ENCODE measurements around the gene SNX1.
"Not testable (repeated sequence)": the region's sequence is repeated elsewhere in the genome, so short reads cannot be mapped to it uniquely, and the experiment has no call there.

The SNX1 gene

GRCh38 chr15:64096668-64097384, 1.0 kb downstream of the SNX1 start:
- Mint-ChIP-seq H3K36me3 (ENCODE audit: low read depth) (peaks cover 63% of the 10 kb centered on the region), H3K4me1 (ENCODE audit: low read depth) (peaks cover 73% of the 10 kb centered on the region), H3K27ac (peak overlapping the region; percentile 100), H3K27me3 (no peaks in the 10 kb centered on the region), H3K9me3 (no peaks in the 10 kb centered on the region), H3K4me3 (peak overlapping the region; percentile 100)
- DNase-seq, result no peak

- H3K4me1 Mint-ChIP-seq (ENCODE audit: low read depth), result peaks cover 72% of the 10 kb centered on the region
These were observed 3.6 kb downstream of the SNX1 start for GRCh38 chr15:64099379-64099778.

GRCh38 chr15:64100958-64101357, 5.2 kb downstream of the SNX1 start:
- H3K9me3 Mint-ChIP-seq, result no peaks in the 10 kb centered on the region
- peaks cover 46% of the 10 kb centered on the region for H3K36me3 Mint-ChIP-seq (ENCODE audit: low read depth)
- peaks cover 65% of the 10 kb centered on the region for H3K4me1 Mint-ChIP-seq (ENCODE audit: low read depth)
- no peak overlapping the region for H3K4me3 Mint-ChIP-seq
- H3K27ac Mint-ChIP-seq, result no peak overlapping the region
- no peak for DNase-seq
- no peaks in the 10 kb centered on the region for H3K27me3 Mint-ChIP-seq

More at GRCh38 chr15:64099379-64099778, 3.6 kb downstream of the SNX1 start:
- Mint-ChIP-seq H3K9me3 (no peaks in the 10 kb centered on the region), H3K27ac (peak overlapping the region; percentile 57), H3K36me3 (ENCODE audit: low read depth) (peaks cover 48% of the 10 kb centered on the region), H3K4me3 (no peak overlapping the region), H3K27me3 (no peaks in the 10 kb centered on the region)
- no peak for DNase-seq

- no peak overlapping the region for H3K4me3 Mint-ChIP-seq
- H3K4me1 Mint-ChIP-seq (ENCODE audit: low read depth), result peaks cover 69% of the 10 kb centered on the region
- H3K36me3 Mint-ChIP-seq (ENCODE audit: low read depth), result peaks cover 33% of the 10 kb centered on the region
- DNase-seq, result no peak
- peak overlapping the region; percentile 5 for H3K27ac Mint-ChIP-seq
- no peaks in the 10 kb centered on the region for H3K9me3 Mint-ChIP-seq
- no peaks in the 10 kb centered on the region for H3K27me3 Mint-ChIP-seq
These were observed 6.7 kb downstream of the SNX1 start for GRCh38 chr15:64102497-64102896.

DNA sequence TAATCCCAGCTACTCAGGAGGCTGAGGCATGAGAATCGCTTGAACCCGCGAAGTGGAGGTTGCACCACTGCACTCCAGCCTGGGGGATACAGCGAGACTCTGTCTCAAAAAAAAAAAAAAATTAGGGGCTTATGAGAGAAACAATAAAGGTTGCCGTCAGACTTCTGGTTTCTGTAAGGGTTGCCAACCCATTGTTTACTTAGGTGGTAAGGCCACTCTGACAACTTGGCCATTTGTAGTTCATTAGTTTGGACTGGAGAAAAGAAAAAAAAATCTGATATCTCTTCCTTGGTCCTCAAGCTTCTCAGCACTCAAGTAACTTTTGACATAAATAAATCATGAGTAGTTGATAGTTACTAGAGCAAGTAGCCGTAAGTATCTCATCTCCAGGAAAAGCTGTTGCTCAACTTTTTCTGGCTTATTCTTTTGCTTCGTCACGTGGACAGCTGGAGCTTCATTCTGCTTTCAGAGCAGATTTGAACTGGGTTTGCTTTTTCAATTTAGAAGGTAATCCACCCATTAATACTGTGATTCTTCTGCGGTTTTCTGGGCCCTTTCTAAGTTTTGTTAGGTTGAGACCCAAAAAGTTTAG, 9.4 kb downstream of the SNX1 start:
- Mint-ChIP-seq H3K27ac (no peak overlapping the region), H3K4me3 (no peak overlapping the region), H3K9me3 (no peaks in the 10 kb centered on the region), H3K4me1 (ENCODE audit: low read depth) (peaks cover 60% of the 10 kb centered on the region), H3K27me3 (no peaks in the 10 kb centered on the region), H3K36me3 (ENCODE audit: low read depth) (peaks cover 16% of the 10 kb centered on the region)
- DNase-seq, result no peak

GRCh38 chr15:64107337-64107736, 11.6 kb downstream of the SNX1 start:
- Mint-ChIP-seq H3K4me3 (no peak overlapping the region), H3K4me1 (ENCODE audit: low read depth) (peaks cover 68% of the 10 kb centered on the region), H3K27me3 (no peaks in the 10 kb centered on the region), H3K36me3 (ENCODE audit: low read depth) (peaks cover 10% of the 10 kb centered on the region), H3K9me3 (no peaks in the 10 kb centered on the region), H3K27ac (no peak overlapping the region)
- no peak for DNase-seq

DNA sequence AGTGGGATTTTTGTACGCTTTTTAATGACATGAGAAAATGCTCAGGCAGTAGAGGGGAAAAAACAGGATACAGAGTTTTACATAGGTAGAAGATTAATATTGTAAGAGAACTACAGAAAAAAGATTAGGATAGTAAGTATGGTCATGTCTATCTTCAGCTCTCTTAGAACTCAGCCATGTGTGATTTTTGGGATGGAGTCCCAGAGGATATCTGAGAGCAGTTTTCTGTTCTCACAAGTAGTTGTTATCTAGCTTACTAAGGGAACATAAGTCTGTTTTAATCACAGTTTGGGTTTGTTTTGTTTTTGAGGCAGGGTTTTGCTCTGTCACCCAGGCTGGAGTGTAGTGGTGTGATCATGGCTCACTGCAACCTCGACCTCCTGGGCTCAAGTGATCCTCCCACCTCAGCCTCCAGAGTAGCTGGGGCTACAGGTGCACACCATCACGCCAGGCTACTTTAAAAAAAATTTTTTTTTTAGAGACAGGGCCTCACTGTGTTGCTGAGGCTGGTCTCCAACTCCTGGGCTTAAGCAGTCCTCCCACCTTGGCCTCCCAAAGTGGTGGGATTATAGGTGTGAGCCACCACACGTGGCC, 14.4 kb downstream of the SNX1 start:
- Mint-ChIP-seq H3K36me3 (ENCODE audit: low read depth) (peaks cover 34% of the 10 kb centered on the region), H3K4me1 (ENCODE audit: low read depth) (peaks cover 60% of the 10 kb centered on the region), H3K27ac (peak overlapping the region; percentile 73)
- not testable (repeated sequence) for H3K4me3 Mint-ChIP-seq, DNase-seq, H3K9me3 Mint-ChIP-seq, H3K27me3 Mint-ChIP-seq

DNA sequence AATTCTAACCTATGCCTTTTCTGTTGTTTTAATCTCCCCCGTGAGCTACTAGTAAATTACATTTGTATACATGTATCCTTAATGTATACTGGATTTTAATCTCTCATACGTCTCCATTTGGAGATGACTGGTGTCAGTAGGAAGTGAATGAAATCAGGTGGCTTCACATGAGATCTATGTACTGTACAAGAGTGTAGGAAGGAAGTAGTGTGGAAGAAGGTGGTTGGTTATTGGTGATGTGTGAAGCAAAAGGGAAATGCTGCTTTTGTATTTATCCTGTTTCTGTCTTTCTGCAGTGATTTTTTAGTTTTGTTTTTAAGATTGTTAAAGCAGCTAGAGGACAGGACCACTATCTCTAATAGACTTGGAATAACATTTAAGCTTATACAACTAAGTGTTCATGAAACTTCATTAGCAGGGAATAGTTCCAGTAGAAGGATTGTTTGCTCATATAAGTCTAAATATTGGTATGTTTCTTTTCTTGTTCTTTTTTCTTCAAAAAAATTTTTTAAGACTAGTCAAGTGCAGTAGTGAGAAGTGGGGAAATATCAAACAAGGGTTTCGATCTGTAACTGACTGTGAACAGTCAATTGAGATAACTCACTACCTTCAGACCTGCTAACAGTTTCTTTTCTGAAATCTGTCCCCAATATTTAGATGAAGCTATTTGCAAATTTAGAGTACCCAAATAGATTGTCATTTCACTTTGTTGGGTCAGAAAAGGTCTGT, 15.3 kb downstream of the SNX1 start:
- no peaks in the 10 kb centered on the region for H3K27me3 Mint-ChIP-seq
- peak overlapping the region; percentile 73 for H3K27ac Mint-ChIP-seq
- H3K4me3 Mint-ChIP-seq, result no peak overlapping the region
- peaks cover 43% of the 10 kb centered on the region for H3K36me3 Mint-ChIP-seq (ENCODE audit: low read depth)
- no peaks in the 10 kb centered on the region for H3K9me3 Mint-ChIP-seq
- H3K4me1 Mint-ChIP-seq (ENCODE audit: low read depth), result peaks cover 55% of the 10 kb centered on the region
- no peak for DNase-seq

DNA sequence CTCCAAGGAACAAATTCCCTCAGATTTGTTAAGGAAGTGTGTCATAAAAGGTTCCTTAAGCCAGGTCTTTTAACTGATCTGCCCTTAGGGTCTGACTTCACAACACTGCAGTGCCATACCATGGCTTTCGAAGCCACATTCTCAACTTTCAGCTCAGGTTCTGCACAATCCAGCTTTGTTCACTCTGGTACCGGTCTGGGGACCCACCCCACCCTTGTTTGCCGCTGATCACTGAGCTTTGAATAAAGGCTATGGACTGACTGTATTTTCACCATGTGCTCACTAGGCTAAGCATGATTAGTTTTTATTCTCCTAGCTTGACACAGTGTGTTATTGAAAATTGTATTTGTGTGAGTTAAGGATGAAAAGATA, 15.9 kb downstream of the SNX1 start:
- Mint-ChIP-seq H3K4me3 (no peak overlapping the region), H3K27ac (peak overlapping the region; percentile 76), H3K4me1 (ENCODE audit: low read depth) (peaks cover 49% of the 10 kb centered on the region), H3K27me3 (no peaks in the 10 kb centered on the region), H3K36me3 (ENCODE audit: low read depth) (peaks cover 49% of the 10 kb centered on the region), H3K9me3 (no peaks in the 10 kb centered on the region)
- no peak for DNase-seq

DNA sequence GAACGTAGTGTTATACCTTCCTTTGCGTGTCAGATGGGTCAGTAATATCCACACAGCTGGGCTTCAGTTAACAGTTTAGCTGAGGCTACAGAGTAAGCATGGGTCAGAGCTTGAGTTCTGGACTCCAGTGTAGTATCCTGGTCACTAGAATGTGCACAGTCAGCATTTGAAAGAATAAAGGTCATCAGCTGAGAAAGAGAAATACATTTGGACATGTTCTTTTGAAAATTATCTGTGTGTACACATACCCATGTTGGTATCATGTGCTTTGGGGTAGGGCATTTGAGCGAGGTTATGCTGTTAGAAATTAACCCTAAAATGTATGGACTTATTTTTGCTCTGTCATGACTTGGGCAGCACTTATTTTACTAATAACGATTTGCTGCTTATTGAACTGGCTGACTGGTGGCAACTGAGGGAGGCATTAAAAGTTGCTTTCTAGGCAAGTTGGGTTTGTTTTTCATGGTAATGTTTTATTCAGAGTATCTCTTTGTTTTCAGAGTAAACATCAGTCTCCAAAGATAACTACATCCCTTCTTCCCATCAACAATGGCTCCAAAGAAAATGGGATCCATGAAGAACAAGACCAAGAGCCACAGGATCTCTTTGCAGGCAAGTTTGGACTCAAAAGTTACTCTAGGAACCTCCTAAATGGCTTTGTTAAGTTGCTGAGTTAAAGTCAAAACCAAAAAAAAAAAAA, 16.4 kb downstream of the SNX1 start:
- peaks cover 44% of the 10 kb centered on the region for H3K4me1 Mint-ChIP-seq (ENCODE audit: low read depth)
- no peaks in the 10 kb centered on the region for H3K27me3 Mint-ChIP-seq
- H3K9me3 Mint-ChIP-seq, result no peaks in the 10 kb centered on the region
- H3K36me3 Mint-ChIP-seq (ENCODE audit: low read depth), result peaks cover 54% of the 10 kb centered on the region
- peak overlapping the region; percentile 76 for H3K27ac Mint-ChIP-seq
- no peak overlapping the region for H3K4me3 Mint-ChIP-seq
- DNase-seq, result no peak

DNA sequence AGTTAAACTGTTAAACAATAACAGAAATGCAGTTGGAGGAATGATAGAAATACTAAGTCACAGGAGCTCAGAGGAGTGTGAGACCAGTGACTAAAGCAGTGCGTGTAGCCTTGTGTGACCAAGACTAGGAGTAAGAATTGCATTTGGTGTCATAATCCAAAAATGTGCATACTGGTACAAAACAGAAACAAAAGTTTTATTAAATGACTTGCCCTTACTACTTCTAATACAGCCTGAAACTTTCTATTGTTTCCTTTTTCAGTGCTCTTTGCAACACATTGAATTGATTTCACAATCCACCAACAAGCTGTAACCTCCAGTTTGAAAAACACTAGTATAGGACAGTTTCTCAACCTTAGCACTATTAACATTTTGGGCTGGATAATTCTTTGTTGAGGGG, 17.1 kb downstream of the SNX1 start:
- no peaks in the 10 kb centered on the region for H3K27me3 Mint-ChIP-seq
- peak overlapping the region; percentile 76 for H3K27ac Mint-ChIP-seq
- no peak for DNase-seq
- no peaks in the 10 kb centered on the region for H3K9me3 Mint-ChIP-seq
- H3K36me3 Mint-ChIP-seq (ENCODE audit: low read depth), result peaks cover 61% of the 10 kb centered on the region
- H3K4me1 Mint-ChIP-seq (ENCODE audit: low read depth), result peaks cover 38% of the 10 kb centered on the region
- no peak overlapping the region for H3K4me3 Mint-ChIP-seq

GRCh38 chr15:64117759-64118487, 22.1 kb downstream of the SNX1 start:
- no peaks in the 10 kb centered on the region for H3K27me3 Mint-ChIP-seq

DNA sequence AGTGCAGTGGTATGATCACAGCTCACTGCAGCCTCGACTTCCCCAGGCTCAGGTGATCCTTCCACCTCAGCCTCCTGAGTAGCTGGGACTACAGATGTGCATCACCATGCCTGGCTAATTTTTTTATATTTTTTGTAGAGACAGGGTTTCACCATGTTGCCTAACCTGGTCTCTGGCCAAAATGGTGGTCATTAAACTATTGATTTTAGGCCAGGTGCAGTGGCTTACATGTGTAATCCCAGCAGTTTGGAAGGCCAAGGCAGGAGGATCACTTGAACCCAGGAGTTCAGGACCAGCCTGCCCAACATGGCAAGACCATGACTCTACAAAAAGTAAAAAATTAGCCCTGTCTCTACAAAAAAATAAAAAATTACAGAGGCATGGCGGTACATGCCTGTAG, 24.5 kb downstream of the SNX1 start:
- not testable (repeated sequence) for H3K27ac Mint-ChIP-seq; H3K4me3 Mint-ChIP-seq; DNase-seq; H3K9me3 Mint-ChIP-seq; H3K27me3 Mint-ChIP-seq; H3K4me1 Mint-ChIP-seq (ENCODE audit: low read depth)
- peaks cover 90% of the 10 kb centered on the region for H3K36me3 Mint-ChIP-seq (ENCODE audit: low read depth)

More at GRCh38 chr15:64117759-64118487, 22.1 kb downstream of the SNX1 start:
- H3K9me3 Mint-ChIP-seq, result no peaks in the 10 kb centered on the region
- no peak overlapping the region for H3K4me3 Mint-ChIP-seq
- peaks cover 1% of the 10 kb centered on the region for H3K4me1 Mint-ChIP-seq (ENCODE audit: low read depth)
- no peak for DNase-seq
- peaks cover 92% of the 10 kb centered on the region for H3K36me3 Mint-ChIP-seq (ENCODE audit: low read depth)
- peak overlapping the region; percentile 47 for H3K27ac Mint-ChIP-seq

GRCh38 chr15:64121614-64122013, 25.8 kb downstream of the SNX1 start:
- no peak for DNase-seq
- Mint-ChIP-seq H3K4me3 (no peak overlapping the region), H3K9me3 (no peaks in the 10 kb centered on the region), H3K27ac (no peak overlapping the region), H3K27me3 (no peaks in the 10 kb centered on the region), H3K36me3 (ENCODE audit: low read depth) (peaks cover 88% of the 10 kb centered on the region), H3K4me1 (ENCODE audit: low read depth) (no peaks in the 10 kb centered on the region)
